PFSK-1 (cell line): Measurements from ENCODE around the gene LIF.

Source experiments
- POLR2AphosphoS5 ChIP-seq: IDR thresholded peaks from 2 replicates; pipeline ENCODE4 v1.6.1; 2012; ENCODE audit warnings: low read depth, mild to moderate bottlenecking, control low read depth, low read length, moderate library complexity
- SIN3A ChIP-seq: IDR thresholded peaks from 2 replicates; pipeline ENCODE4 v1.6.1; 2012; ENCODE audit warnings: mild to moderate bottlenecking, low read length, moderate library complexity, borderline replicate concordance; ENCODE audit not compliant: insufficient read depth
- TAF1 ChIP-seq: IDR thresholded peaks from 2 replicates; pipeline ENCODE4 v1.6.1; 2012; ENCODE audit warnings: low read length, control low read depth, borderline replicate concordance; ENCODE audit not compliant: insufficient read depth

GRCh38 chr22:30201945-30202344 lies 44.6 kb downstream of the LIF start:
- TF ChIP-seq POLR2AphosphoS5 (no peak), SIN3A (no peak), TAF1 (no peak)
